NCI-H69 (cell line): Measurements from ENCODE around the gene ILDR2.
A peak's percentile ranks its signal among the peaks of the same experiment; 100 is the strongest.

Experiments used
- DNase-seq: peaks from one replicate; lab custom pipeline; 2025; lab: John Stamatoyannopoulos, UW

ILDR2 gene

DNA sequence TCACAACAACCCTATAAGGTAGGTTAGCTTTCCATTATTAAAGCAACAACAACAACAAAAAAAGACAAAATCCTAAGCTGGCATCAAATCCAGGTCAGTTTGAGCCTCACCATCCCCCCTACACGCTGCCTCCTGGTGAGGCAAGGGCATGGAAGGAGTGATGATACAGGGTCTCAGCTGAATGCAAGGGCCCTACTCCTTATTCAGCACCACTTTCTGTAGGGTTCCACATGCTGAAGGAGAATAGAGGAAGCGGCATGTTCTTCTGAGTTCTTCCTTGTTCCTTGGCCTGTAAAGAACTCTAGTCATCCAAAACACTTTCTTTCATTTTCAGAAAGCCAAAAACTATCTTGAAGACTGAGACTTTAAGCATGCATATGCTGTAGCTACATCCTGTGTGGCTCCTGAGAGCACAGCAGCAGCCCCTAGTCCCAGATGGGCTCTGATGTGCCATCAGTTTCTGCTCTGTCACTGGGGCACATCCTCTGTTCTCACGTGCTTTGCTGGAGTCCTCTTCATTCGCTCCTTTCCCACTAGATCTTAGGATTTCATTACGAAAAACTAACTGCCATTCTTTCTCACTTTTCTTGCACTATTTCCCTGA is 6.2 kb downstream of the ILDR2 start:
- no peak for DNase-seq

DNA sequence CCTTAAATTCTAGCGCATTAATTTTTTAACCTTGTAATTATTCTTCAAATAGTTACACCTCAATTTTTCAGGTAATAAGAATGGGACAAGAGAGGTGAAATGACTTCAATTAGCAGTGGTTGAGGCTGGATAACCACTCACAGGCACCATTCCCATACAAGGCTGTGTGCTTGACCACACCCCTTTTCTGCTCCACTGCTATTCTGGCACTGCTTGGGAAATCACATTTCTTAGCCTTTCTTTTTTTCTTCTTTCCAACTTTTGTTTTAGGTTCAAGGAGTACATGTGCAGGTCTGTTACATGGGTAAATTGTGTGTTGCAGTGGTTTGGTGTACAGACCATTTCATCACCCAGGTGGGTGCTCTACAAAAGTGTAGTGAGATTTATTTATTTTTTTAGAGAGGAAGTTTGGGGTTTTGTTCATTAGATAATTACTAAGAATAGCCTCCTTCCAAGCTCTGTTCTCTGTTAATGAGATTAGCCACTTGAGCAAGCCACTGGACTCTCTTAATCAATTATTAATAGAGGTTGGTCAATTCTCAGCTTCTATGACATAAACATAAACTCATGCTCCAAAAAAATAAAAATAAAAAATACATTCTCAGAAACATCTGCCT is 14.4 kb downstream of the ILDR2 start:
- DNase-seq = no peak

DNA sequence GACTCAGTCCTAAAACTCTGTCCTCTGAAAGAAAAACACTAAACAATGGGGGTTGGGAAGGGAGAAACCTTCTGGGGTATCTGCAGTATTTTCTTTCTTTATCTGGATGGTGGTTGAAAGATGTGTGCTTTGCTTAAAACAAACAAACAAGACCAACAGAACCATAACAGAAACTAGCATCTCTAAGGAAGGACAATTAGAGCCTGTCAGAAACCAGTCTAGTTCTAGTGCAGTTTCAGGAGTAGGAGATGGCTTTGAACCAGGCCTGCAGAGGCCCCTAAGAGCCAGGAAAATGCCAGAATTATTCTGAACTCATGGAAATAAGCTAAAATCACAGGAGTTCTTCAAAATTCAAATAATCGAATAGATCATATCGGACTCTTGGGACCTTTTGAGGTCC is 18.5 kb downstream of the ILDR2 start:
- no peak for DNase-seq

DNA sequence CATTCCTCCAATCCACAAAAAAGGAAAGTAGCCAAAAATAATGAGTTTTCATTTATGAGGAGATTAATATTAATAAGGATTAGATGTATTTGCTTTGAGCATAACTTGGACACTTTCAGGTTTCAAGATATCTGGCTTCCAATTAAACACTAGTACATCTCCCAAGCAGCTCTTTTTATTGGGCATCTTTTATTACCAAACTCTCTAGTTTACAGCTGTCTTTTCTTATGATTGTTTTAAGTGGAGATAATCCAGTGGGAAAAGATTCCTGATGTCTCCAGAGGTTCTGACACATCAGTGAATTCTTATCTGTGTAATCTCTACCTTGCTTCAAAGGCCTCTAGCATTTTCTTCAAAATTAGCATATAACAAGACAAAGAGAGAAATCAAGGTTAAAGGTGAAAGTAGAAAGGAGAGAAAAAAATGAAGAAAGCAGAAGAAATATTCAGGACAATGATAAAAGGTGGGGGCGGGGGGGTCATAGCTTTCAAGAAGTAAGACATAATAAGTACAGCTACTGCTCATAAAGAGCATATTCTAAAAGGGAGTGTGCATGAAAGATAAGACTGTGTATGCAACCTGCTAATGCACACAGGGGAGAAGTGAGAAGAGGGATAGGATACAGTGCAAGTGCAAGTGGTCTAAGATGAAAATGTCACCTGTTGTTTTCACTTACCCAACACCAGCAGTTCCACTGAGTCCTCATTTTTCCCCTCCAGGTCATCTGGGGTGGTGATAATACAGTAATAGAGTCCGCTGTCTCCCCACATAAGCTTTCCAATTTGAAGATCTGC is 19.1 kb downstream of the ILDR2 start:
- no peak for DNase-seq

DNA sequence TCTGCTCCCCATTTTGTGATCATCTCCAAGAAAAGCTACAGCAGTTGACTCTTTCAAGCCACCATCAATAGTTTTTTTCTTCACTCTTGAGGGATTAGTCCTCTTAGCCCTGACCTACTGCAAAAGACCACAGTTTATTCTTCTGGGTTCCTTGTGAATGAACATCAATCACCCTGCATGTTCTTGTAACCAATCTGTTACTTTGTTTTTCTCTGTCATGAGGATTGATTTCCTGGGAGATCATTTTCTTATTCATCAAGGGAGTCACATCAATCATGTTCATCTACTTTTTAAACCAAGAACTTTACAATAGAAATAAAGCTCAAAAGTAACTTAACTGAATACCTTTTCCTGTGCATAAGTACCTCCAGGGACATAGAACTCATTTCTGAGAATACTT is 21.8 kb downstream of the ILDR2 start:
- no peak for DNase-seq

DNA sequence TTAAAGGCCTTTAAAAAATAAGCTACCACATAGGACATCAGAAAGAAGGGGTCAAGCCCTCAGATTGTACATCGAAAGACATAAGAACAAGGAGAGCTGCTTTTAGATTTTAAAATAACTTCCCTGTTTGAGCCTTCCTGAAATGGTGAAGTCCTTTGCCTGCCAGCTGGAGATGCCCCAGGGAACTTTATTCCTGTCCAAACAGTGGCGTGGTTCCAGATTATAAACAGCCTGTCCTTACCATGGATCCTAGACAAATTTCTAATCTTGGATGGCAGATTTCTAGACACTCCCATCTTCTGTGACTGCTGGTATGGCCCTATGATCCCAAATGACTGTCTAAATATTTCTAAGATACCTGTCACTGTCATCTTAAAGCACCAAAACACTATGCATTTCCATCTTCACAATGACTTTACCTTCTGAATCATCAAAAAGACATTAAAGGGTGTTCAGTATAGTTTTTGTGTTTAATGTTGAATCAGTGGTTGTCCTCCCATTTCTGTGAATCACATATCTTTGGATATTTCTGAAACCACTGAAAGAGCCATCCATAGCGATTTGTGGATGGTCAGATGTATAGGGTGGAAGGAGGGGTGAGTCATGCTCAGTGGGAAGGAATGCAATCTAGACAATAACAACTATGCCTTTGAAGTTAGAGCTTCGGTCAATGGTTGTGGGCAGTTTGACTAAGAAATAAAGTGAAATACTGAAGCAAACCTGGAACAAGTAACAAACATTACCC is 23.2 kb downstream of the ILDR2 start:
- DNase-seq = peak; percentile 43

DNA sequence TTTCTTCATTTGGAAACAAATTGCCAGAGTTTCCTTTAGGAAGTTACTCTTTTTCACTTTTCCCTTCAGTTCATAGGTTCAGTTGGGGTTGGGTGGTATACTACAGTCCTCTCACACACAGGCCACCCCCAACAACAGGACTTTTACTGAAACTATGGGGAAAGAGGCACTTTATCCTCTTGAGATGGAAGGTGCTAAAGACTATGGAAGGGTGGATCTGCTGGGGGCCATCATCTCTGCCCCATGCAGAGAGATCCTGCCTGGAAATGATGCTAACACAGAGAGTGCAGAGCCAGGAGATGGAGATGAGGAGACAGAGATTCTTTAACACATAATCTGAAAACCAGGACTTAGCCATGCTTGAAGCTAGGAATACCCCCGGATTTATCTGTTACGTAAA is 24.3 kb downstream of the ILDR2 start:
- no peak for DNase-seq

DNA sequence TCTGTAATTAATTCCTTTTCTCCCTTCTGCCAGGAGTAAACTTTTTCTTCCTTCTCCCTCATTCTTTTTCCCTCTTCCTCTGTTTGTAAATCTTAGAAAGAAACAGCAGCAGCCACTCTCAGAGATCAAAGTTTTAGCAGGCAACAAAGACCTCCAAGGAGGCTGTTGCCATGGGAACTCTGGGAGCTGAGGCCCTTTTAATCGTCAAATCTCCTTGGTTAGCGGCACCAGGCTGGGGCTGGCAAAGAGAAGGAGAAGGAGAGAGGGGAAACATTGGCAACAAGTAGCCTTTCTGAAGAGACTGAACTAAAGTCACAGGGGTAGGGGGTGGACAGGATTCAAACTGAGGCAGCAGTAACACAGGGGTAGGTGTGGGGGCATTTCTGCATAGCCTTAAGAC is 25.2 kb downstream of the ILDR2 start:
- DNase-seq = no peak

DNA sequence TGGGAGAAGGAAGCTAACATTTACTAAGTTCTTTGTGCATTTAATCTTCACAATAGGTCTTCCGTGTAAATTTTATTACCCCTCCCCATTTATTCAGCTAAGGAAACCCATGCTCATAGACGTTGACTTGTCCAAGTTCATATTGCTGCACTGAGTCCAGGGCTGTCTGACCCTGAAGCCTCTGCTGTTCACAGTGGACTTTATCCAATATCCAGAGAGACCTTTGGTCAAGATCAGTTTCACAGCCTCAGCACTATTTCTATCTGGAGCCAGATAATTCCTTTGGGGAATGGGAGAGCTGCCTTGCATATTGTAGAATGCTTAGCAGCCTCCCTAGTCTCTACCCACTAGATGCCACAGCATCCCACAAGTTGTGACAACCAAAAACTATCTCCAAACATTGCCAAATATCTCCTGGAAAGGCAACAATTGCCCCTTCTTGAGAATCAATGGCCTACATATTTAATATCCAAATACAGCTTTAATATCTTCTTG is 26.4 kb downstream of the ILDR2 start:
- DNase-seq = no peak

DNA sequence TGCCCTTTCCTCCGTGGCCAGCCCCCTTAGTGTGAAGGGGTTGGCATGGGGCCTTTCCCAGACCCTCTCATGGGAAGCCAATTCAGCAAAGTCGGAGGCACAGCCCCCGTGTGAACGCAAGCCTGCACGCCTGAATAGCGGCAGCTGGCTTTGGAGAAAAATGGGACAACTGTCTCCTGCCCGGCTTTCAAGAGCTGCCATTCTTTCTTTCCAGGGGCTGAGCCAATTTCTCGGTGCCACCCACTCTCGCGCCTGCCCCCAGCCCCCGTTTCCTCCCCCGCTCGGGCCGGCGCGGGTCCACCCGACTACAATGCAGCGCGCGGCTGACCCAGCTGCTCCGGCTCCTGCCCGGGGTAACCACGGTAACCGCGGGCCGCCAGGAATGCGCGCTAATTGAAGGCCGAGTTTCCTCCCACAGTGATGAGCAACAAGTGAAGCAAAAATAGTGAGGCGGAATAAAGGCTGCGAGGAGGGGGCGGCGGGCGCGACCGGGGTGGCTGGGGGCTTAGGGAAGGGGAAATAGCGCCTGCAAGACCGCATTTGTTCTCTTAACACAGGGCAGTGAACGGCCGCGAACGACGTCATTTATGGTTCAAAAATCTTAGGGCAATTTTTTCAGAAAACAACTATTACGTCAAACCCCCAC is 27.8 kb downstream of the ILDR2 start:
- DNase-seq = peak; percentile 89

DNA sequence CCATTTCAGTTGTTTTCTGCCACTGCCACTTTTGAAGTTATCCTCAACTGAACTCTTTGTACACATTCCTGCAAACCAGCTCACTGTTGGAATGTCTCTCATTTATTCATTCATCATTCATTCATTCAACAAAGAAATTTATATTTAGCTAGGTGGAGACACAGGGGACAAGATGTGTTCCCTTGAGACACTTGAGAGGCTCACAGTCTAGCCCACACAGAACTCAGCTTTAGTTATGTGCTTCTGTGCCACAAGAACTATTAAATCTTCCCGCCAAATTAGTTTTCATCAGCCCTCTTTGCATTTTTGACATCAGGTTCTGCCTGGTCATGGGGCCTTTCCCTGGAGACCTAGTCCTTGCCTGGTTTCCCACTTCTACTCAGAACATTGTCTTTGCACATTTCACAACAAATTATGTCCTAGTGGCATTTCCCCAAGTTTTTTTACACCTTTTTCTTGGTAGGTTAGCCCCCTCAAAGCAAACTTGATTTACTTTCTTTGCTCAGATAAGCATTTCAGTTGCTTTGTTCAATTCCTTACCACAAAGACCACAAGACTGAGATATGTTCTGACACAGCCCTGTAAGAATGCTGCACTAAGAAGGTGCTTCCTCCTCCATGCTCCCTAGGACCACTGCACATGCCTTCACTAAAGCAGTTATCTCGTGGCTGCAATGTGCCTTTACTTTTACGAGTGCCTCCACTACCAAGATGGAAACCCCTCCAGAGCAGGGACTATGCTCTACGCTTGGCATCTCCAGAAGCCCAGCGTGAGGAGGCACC is 31.0 kb downstream of the ILDR2 start:
- DNase-seq = no peak

DNA sequence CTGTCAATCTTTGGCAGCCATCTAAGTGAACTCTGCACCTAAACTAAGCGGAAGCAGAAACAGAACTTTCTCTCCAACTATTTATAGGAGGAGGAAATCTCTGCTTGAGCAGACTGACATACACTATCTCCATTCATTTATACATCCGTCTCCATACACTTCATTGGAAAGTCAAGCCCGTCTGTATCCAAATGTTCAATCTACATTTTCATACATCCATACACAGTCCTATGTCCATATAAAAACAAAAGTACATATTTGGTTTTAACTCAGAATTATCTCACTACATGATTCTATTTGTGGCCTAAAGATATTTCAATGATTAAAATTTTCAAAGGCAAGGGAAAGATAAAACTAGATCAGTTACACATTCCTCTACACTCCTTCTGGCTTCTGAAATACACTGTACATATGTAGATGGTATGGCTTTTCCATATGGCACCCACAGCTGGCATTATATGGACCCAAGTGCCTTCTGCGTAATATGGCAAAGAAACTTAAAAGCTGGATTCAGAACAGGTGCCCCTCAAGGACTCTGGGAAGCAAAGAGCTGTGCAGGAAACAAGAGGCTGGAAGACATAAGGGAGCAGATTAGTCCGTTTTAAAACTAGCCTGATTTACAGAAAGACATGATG is 35.5 kb downstream of the ILDR2 start:
- no peak for DNase-seq

DNA sequence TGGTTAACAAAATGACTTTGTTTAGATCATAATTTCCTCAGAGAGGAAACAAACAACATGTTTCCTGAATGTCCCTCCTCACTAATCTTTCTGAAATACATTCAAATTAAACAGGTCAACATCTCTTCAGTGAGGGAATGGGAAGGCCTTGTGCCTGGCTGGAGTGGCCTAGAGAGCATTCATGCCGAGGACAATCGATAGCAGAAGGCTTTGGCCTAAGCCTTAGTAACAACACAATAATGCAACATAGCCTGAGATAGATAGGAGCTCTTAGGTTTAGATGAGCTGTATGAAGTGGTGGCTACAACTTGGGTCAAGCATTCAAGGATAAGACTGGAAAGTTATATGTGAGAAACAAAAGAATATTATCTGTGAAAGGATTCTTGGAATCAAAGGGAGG is 37.4 kb downstream of the ILDR2 start:
- DNase-seq = no peak

DNA sequence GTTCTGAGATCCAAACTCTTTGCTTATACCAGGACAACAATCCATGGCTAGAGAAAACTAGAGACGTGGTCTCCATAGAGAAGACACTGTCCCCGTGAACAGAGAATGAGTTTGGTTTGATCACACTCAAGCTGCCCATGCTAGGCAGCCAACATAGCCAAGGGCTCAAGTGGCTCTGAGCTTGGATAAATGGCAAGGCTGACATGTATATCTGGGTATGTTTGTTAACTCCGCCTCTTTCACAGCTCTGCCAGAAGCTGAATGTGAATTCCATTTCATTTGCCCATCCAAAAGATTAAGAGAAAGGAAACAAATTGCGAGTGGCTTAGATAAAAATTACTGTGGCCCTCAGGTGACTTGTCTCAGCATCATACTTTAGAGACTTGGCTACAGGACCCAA is 38.0 kb downstream of the ILDR2 start:
- no peak for DNase-seq

DNA sequence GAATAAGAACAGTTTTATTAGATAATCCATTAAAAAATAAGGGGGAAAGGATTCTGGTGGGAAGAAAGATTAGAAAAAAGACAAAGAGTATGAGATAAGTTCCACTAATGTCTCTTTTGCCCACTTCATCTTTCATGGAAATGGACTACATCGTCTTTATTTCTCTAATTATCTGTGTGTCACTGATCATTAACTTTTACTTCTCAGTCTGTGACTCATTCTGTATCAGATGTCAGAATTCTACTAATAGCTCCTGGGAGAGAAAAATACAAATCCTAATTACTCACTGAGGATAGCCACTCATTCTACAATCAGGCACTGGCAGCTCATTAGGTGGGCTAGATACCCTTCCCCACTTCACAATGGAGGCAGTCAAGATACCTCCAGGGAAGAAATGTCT is 41.7 kb downstream of the ILDR2 start:
- peak; percentile 21 for DNase-seq

DNA sequence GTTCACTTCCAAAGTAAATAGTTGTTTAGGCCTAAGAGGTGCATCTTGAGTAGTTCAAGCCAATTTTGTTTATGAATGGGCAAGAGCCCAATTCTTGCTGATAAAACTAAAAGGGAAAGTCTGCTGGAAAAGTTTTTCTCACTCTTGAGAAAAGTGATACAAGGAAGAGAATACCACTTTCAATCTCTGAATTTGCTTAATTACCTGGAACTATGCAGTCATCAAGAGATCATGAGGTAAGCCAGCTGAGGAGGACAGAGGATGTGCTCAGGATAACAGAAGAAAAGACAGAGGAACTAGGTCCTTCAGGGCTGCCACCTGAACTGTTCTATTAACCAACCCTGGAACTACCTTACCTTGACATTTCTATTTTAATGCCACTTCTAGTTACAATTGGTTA is 42.2 kb downstream of the ILDR2 start:
- DNase-seq = peak; percentile 6

DNA sequence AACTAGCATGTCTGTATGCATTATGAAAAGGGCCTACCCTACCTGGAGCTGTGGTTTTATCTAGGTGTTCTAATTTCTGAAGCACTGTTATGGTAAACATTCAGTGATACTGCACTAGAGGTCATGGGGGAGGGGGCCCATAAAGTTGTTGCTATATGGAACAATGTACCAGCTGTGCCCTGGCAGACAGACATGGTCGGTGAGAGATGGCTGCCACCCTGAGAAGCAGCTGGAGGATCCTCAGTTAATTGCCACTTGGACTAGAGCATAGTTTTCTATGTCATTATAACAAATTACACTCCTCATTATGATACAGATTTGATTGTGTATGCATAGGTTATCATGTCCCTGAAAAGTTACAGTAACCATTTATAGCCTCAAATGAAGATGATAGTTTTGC is 45.4 kb downstream of the ILDR2 start:
- peak; percentile 74 for DNase-seq

DNA sequence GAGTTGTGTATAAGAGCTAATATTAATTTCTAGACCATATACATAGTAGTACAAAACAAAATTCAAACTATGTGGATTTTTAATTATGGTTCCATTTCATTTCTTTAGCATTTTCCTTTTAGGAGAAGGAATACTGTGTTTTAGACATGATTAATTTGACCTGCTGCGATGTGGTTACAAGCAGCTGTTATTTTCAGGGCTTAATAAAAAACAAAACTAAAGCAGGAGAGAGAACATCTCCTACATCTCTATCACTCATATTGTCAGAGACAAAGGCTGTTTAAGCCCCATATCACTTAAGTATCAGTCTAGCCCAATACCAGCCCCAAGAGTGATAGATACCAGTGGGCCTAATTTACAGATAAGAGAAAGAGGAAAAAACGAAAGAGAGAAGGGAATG is 47.6 kb downstream of the ILDR2 start:
- DNase-seq = no peak

DNA sequence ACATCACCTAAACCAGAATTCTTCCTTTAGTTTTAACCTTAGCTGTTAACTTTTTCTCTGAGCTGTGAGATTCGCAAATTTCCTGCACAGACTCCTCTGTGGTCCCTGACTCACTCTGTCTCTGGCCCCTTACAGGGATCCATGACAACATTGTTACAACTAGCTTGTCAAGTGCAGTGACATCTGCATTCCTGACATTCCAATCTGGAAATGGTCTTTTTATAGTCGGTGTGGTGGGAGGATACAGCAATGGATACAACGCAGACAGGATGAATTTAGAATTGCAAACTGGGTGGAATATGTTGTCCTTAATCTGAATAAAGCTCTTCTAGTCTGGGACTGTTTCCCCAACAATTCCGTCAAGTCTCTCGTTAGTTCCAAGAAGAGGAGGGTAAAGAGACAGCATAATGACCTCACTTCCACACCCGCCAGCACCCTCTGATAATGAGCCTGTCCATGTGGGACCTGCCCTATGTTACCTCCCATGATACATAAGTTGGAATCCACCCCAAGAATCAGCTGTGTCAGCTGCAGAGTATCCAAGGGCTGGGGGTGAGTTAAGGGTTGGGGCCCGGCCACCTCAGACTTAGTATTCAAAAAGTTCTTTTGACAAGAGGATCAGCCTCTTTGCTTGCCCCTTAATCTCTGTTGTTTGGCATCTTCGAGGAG is 49.4 kb downstream of the ILDR2 start:
- DNase-seq = no peak

DNA sequence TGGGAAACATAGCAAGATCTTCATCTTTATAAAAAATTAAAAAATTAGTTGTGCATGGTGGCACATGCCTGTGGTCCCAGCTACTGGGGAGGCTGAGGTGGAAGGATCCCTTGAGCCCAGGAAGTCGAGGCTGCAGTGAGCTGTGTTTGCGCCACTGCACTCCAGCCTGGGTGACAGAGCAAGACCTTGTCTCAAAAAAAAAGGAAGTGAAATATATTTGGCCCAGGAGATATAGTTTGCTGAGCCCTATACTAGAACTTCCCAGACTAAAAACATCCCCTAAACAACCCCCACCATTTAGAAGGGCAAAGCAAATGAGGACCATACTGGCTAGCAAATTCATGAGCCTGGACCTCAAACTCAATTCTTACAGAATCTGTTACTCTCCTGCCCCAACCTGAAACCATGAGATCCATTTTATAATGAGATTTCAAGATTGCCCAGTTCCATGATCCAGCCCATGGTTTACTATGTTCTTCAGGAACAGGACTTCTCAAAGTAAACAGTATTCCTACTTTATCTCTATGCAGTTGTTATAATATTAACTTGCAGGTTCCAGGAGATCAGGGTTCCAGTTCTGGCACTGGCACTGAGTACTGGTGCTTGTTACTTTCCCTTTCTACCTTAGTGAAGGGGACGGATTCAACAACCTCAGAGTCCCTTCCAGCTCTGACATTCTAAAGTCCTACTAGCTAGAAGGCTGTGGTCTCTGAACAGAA is 50.4 kb downstream of the ILDR2 start:
- DNase-seq = no peak
